ENCODE measurements around the gene TMEM8B. TPM values are rescaled to one million over a fixed set of nuclear protein-coding genes. Genes with fewer than 3 reads are reported as not detected.
"Not testable (repeated sequence)": the region's sequence is repeated elsewhere in the genome, so short reads cannot be mapped to it uniquely, and the experiment has no call there.

TMEM8B gene
- total RNA-seq, 4 donors from 2014 or later: 6.7 to 43.3 (median 14.6) TPM

DNA sequence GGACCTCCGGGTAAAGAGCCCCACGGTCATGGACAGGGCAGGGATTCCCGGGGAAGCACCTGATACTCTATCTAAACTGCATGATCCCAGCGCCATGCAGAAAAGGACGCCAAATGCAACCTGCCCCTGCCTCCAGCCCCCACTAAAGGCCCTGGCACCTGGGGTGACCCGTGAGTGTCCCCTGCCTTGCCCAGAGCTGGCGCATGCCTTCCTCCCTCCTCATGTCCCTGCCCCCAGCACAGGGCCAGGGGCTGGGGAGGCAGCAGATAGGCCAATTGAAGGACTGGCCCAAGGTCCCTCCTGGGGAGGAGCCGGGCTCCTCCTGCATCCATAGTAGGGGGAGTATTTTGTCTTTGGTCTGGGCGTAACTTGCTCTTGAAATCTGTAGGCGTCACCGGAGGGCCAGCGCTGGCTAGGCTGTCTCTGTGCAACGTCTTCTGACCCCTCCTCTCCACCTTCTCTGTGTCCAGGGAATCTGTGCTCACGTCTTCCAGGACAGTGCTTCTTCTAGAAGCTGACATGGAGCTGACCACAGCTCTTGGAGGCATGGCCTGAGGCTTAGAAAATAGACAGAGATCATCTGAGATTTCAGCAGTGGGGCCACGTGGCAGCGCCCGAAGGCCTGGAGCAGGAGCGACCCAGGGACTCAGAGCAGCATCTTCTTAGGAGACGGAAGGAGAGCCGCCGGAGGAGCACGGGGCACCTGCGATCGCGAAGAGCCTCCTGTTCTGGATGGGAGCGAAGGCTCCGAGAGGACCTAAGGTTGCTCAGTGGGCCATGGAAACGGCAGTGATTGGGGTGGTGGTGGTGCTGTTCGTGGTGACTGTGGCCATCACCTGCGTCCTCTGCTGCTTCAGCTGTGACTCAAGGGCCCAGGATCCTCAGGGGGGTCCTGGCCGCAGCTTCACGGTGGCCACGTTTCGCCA is 80.9 kb downstream of the TMEM8B start:
- Histone ChIP-seq H3K9me3 (no peaks in the 10 kb centered on the region), H3K27me3 (no peaks in the 10 kb centered on the region), H3K4me3 (no peak overlapping the region), H3K27ac (peak overlapping the region; percentile 94 to 95), H3K4me1 (peaks cover 29 to 47% of the 10 kb centered on the region in 2 donors), H3K36me3 (no peaks in the 10 kb centered on the region)
- TF ChIP-seq, protein P1, sequence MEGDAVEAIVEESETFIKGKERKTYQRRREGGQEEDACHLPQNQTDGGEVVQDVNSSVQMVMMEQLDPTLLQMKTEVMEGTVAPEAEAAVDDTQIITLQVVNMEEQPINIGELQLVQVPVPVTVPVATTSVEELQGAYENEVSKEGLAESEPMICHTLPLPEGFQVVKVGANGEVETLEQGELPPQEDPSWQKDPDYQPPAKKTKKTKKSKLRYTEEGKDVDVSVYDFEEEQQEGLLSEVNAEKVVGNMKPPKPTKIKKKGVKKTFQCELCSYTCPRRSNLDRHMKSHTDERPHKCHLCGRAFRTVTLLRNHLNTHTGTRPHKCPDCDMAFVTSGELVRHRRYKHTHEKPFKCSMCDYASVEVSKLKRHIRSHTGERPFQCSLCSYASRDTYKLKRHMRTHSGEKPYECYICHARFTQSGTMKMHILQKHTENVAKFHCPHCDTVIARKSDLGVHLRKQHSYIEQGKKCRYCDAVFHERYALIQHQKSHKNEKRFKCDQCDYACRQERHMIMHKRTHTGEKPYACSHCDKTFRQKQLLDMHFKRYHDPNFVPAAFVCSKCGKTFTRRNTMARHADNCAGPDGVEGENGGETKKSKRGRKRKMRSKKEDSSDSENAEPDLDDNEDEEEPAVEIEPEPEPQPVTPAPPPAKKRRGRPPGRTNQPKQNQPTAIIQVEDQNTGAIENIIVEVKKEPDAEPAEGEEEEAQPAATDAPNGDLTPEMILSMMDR (IDR thresholded peaks at IDR 0.05): no peak
- TF ChIP-seq POLR2A (IDR thresholded peaks at IDR 0.05): no peak
- DNase-seq: no peak
- intact Hi-C loops (cut with DNase I; ENCODE audit: low total_unique reads): no loop called here

DNA sequence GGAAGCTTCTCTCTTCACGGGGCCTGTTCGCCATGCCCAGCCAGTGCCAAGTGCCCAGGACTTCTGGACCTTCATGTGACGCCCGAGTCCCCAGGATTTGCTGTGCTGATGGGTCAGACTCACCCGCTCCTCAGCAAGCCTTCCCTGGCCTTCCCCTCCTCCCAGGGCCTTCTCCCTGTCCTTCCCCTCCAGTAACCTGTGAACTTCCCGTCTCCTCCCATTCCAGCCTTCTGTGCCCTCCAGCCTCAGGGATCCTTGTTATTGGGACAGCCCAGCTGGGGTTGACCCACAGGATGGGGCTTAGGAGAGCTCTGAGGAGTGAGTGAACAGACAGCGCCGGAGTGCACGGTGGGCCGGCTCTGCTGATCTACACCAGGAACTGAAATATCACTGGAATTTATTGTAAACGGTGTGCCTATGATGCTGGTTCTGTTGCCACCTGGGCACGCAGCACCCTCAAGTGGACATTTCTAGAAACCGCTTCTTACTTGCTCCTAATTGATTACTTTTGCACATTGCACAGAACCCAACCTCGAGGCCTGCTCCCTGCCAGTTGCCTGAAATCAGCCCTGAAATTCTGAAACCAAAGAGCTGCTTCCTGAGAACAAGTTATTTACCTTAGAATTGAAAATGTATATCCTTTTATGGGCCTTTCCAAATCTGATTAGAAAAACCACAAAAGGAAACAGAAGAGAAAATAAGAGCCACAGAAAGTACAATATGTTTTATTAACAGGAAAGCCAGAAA is 81.8 kb downstream of the TMEM8B start:
- no peak for TF ChIP-seq POLR2A (IDR thresholded peaks at IDR 0.05)
- TF ChIP-seq, protein P1 (IDR thresholded peaks at IDR 0.05): peak in 3 of 4 experiments; percentile 17 to 28 (median 25)
- Histone ChIP-seq H3K27ac (peak overlapping the region; percentile 94 to 95), H3K9me3 (no peaks in the 10 kb centered on the region), H3K4me1 (peaks cover 22 to 39% of the 10 kb centered on the region in 2 donors), H3K27me3 (no peaks in the 10 kb centered on the region), H3K36me3 (no peaks in the 10 kb centered on the region), H3K4me3 (no peak overlapping the region)
- no peak for DNase-seq
- intact Hi-C loops (cut with DNase I; ENCODE audit: low total_unique reads): no loop called here

DNA sequence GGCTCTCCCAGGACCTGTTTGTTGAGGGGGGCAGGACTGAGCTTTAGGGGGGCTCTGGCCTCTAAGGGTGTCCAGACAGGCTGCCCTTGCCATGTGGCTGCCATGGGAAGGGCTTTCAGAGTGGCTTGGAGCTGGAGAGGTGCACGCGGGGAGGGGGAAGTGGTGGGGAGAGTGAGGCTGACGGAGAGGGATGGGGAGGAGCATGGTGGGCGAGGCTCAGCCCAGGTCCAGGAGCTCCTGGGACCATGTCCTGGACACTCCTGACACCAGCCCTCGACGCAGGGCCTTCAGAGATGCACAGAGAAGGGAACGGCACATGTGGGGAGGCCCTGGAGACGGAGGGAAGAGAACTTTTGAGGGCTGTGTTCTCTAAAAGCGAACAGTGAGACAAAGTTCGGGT is 82.7 kb downstream of the TMEM8B start:
- no peak for DNase-seq
- Histone ChIP-seq H3K27me3 (no peaks in the 10 kb centered on the region), H3K9me3 (no peaks in the 10 kb centered on the region), H3K36me3 (no peaks in the 10 kb centered on the region), H3K27ac (peak overlapping the region; percentile 94 to 95), H3K4me3 (no peak overlapping the region), H3K4me1 (peaks cover 13 to 30% of the 10 kb centered on the region in 2 donors)
- TF ChIP-seq POLR2A (IDR thresholded peaks at IDR 0.05): no peak
- intact Hi-C loops (cut with DNase I; ENCODE audit: low total_unique reads): no loop called here

DNA sequence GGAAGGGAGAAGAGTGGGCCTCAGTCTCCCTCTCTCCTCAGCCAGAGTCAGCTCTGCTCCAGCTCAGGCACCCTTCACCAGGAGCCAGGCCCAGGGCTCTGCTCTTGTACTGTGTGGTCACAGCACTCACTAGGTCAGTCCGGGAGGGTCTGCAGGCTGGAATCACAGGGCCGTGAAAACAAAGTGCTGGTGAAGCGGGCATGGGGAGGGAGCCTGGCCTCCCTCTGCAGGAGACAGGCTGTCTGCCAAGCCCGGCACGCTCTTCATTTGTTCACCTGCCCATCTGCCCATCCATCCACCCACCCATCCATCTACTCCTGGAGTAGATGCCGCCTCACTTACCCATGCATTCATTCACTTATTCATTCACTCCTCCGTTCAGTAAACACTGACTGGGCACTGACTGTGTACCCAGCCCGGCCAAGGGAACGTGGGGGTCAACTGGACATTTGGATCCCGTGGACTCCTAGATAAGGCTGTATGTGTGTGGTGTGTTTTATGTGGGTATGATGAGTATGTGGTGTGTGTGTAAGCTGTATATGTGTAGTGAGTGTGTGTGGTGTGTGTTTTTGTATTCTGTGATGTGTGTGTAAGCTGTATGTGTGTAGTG is 83.9 kb downstream of the TMEM8B start:
- H3K4me3 ChIP-seq: no peak overlapping the region
- no peaks in the 10 kb centered on the region for H3K27me3 ChIP-seq
- H3K9me3 ChIP-seq: no peaks in the 10 kb centered on the region
- no peak overlapping the region for H3K27ac ChIP-seq
- no peak for DNase-seq
- no peaks in the 10 kb centered on the region for H3K36me3 ChIP-seq
- TF ChIP-seq, protein P1 (IDR thresholded peaks at IDR 0.05): no peak
- no peak for TF ChIP-seq POLR2A (IDR thresholded peaks at IDR 0.05)
- H3K4me1 ChIP-seq: peaks cover 12 to 24% of the 10 kb centered on the region in 2 donors
- intact Hi-C loops (cut with DNase I; ENCODE audit: low total_unique reads): no loop called here

DNA sequence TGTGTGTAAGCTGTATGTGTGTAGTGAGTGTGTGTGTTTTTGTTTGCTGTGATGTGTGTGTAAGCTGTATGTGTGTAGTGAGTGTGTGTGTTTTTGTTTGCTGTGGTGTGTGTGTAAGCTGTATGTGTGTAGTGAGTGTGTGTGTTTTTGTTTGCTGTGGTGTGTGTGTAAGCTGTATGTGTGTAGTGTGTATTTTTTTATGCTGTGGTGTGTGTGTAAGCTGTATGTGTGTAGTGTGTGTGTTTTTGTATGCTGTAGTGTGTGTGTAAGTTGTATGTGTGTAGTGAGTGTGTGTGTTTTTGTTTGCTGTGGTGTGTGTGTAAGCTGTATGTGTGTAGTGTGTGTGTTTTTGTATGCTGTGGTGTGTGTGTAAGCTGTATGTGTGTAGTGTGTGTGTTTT is 84.4 kb downstream of the TMEM8B start:
- H3K4me3 ChIP-seq: not testable (repeated sequence)

More for the DNA sequence above, 84.4 kb downstream of the TMEM8B start:
- H3K27me3 ChIP-seq; H3K9me3 ChIP-seq; H3K27ac ChIP-seq; intact Hi-C loops (cut with DNase I; ENCODE audit: low total_unique reads); H3K36me3 ChIP-seq; DNase-seq: not testable (repeated sequence)
- H3K4me1 ChIP-seq: peaks cover 10 to 24% of the 10 kb centered on the region in 2 donors
